EL (cell line): ENCODE data around the gene CCDC171.
"Not testable (repeated sequence)": the region's sequence is repeated elsewhere in the genome, so short reads cannot be mapped to it uniquely, and the experiment has no call there.

Experiments used
- DNase-seq: peaks from one replicate; pipeline ENCODE4 v3.0.0-alpha.2; 2016

The CCDC171 gene

GRCh38 chr9:15764131-15764530 is 211.3 kb downstream of the CCDC171 start:
- no peak for DNase-seq

- DNase-seq = no peak
Observed at GRCh38 chr9:15769547-15769946, 216.7 kb downstream of the CCDC171 start.

- no peak for DNase-seq
Observed at GRCh38 chr9:15778861-15779260, 226.0 kb downstream of the CCDC171 start.

GRCh38 chr9:15782106-15782505 is 229.3 kb downstream of the CCDC171 start:
- no peak for DNase-seq

- no peak for DNase-seq
Observed at GRCh38 chr9:15785584-15785983, 232.7 kb downstream of the CCDC171 start.

- no peak for DNase-seq
Observed at GRCh38 chr9:15786616-15787015, 233.8 kb downstream of the CCDC171 start.

- not testable (repeated sequence) for DNase-seq
Observed at GRCh38 chr9:15810219-15810899, 257.5 kb downstream of the CCDC171 start.

- DNase-seq = no peak
Observed at GRCh38 chr9:15813076-15813475, 260.2 kb downstream of the CCDC171 start.

GRCh38 chr9:15824310-15824709 is 271.5 kb downstream of the CCDC171 start:
- peak; percentile 53 for DNase-seq

- DNase-seq = no peak
Observed at GRCh38 chr9:15831384-15831783, 278.5 kb downstream of the CCDC171 start.

GRCh38 chr9:15834541-15834940 is 281.7 kb downstream of the CCDC171 start:
- DNase-seq = peak; percentile 26

- peak; percentile 67 for DNase-seq
Observed at GRCh38 chr9:15837079-15837679, 284.3 kb downstream of the CCDC171 start.

GRCh38 chr9:15842051-15842450 is 289.2 kb downstream of the CCDC171 start:
- no peak for DNase-seq

GRCh38 chr9:15843316-15843715 is 290.5 kb downstream of the CCDC171 start:
- no peak for DNase-seq

GRCh38 chr9:15843931-15844330 is 291.1 kb downstream of the CCDC171 start:
- DNase-seq = no peak

GRCh38 chr9:15846611-15847010 is 293.8 kb downstream of the CCDC171 start:
- no peak for DNase-seq

- DNase-seq = no peak
Observed at GRCh38 chr9:15849871-15850270, 297.0 kb downstream of the CCDC171 start.

- no peak for DNase-seq
Observed at GRCh38 chr9:15851766-15852165, 298.9 kb downstream of the CCDC171 start.

- DNase-seq = peak; percentile 1
Observed at GRCh38 chr9:15856591-15856990, 303.7 kb downstream of the CCDC171 start.

- DNase-seq = no peak
Observed at GRCh38 chr9:15867334-15867733, 314.5 kb downstream of the CCDC171 start.

- no peak for DNase-seq
Observed at GRCh38 chr9:15867988-15868387, 315.1 kb downstream of the CCDC171 start.

- peak; percentile 61 for DNase-seq
Observed at GRCh38 chr9:15873573-15874177, 320.8 kb downstream of the CCDC171 start.

- no peak for DNase-seq
Observed at GRCh38 chr9:15882328-15882727, 329.5 kb downstream of the CCDC171 start.

GRCh38 chr9:15882883-15883282 is 330.0 kb downstream of the CCDC171 start:
- DNase-seq = no peak
